Measurements from ENCODE around the gene CST4.

The CST4 gene

DNA sequence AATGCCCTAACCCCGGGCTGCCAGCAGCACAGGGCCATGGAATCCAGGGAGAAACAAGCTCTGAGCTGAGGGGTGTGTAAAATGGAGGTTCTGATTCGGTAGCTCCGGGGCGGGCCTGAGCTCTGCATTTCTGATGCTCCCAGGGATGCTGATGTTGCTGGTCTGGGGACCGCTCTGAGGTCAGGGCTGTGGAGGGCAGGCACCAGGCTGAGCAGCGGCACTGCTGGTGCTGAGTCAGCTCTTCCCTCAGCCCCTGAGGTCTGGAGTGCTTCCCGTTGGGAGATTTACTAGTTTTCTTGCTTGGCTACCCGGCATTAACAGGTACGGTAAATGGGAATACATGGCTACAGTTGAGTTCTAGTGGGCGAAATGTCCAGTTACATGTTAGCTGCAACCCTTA, 32.5 kb downstream of the CST4 start:
- TF ChIP-seq YY1 (IDR thresholded peaks at IDR 0.05; ENCODE audit: low read depth) (no peak), CREB1 (IDR thresholded peaks at IDR 0.05; ENCODE audit: low read depth) (no peak), CEBPB (IDR thresholded peaks at IDR 0.05) (no peak), TAF1 (IDR thresholded peaks at IDR 0.05; ENCODE audit: low read depth) (no peak), FOXM1 (IDR thresholded peaks at IDR 0.05; ENCODE audit: borderline replicate concordance, low read depth) (no peak), TCF12 (IDR thresholded peaks at IDR 0.05; ENCODE audit: low read depth) (no peak), EP300 (IDR thresholded peaks at IDR 0.05; ENCODE audit: borderline replicate concordance) (no peak), EGR1 (IDR thresholded peaks at IDR 0.05) (no peak), TEAD4 (IDR thresholded peaks at IDR 0.05) (no peak), RAD21 (IDR thresholded peaks at IDR 0.05; ENCODE audit: low read depth) (no peak), ZBTB7A (IDR thresholded peaks at IDR 0.05; ENCODE audit: low read depth) (no peak), NFIC (IDR thresholded peaks at IDR 0.05) (no peak)
- TF ChIP-seq, protein P1, sequence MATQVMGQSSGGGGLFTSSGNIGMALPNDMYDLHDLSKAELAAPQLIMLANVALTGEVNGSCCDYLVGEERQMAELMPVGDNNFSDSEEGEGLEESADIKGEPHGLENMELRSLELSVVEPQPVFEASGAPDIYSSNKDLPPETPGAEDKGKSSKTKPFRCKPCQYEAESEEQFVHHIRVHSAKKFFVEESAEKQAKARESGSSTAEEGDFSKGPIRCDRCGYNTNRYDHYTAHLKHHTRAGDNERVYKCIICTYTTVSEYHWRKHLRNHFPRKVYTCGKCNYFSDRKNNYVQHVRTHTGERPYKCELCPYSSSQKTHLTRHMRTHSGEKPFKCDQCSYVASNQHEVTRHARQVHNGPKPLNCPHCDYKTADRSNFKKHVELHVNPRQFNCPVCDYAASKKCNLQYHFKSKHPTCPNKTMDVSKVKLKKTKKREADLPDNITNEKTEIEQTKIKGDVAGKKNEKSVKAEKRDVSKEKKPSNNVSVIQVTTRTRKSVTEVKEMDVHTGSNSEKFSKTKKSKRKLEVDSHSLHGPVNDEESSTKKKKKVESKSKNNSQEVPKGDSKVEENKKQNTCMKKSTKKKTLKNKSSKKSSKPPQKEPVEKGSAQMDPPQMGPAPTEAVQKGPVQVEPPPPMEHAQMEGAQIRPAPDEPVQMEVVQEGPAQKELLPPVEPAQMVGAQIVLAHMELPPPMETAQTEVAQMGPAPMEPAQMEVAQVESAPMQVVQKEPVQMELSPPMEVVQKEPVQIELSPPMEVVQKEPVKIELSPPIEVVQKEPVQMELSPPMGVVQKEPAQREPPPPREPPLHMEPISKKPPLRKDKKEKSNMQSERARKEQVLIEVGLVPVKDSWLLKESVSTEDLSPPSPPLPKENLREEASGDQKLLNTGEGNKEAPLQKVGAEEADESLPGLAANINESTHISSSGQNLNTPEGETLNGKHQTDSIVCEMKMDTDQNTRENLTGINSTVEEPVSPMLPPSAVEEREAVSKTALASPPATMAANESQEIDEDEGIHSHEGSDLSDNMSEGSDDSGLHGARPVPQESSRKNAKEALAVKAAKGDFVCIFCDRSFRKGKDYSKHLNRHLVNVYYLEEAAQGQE (IDR thresholded peaks at IDR 0.05; ENCODE audit: low read depth): no peak
- TF ChIP-seq, protein P2, sequence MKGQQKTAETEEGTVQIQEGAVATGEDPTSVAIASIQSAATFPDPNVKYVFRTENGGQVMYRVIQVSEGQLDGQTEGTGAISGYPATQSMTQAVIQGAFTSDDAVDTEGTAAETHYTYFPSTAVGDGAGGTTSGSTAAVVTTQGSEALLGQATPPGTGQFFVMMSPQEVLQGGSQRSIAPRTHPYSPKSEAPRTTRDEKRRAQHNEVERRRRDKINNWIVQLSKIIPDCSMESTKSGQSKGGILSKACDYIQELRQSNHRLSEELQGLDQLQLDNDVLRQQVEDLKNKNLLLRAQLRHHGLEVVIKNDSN (IDR thresholded peaks at IDR 0.05): no peak
- TF ChIP-seq, protein P3, sequence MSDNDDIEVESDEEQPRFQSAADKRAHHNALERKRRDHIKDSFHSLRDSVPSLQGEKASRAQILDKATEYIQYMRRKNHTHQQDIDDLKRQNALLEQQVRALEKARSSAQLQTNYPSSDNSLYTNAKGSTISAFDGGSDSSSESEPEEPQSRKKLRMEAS (IDR thresholded peaks at IDR 0.05): no peak

DNA sequence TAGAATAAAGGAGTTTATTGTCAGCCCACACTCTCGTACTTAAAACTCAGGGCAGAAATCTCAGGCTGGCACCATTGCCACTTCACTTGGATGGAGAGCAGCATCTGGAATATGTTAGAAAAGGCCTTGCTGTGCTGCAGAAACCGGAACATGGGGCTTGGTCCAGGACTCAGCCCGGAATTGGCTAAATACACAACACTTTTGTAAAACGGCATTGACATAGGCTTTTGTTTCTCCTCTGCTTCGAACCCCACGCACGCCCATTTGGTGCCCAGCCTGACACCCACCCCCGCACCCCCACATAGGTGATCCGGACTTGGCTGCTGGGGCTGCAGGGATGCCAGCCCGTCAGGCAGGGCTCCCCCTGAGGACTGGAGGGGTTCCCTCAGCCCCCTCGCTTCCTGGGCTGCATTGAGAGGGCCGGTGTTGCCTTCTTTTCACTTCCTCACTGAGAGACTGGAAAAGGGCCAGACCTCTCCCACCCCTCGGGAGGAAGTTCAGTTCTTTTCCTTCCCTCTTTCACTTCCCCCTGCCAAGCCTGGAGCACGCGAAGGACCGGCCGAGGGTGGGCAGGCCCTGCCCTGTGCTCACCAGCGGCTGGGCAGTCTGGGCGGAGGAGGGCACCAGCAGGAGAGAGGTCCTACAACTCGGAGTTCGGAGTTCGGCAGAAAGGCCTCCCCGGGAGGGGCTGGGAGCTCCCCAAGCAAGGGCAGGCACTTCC, 33.2 kb downstream of the CST4 start:
- TF ChIP-seq, protein P2 (IDR thresholded peaks at IDR 0.05): no peak
- TF ChIP-seq YY1 (IDR thresholded peaks at IDR 0.05; ENCODE audit: low read depth) (no peak), ZBTB7A (IDR thresholded peaks at IDR 0.05; ENCODE audit: low read depth) (no peak), FOXM1 (IDR thresholded peaks at IDR 0.05; ENCODE audit: borderline replicate concordance, low read depth) (no peak)

DNA sequence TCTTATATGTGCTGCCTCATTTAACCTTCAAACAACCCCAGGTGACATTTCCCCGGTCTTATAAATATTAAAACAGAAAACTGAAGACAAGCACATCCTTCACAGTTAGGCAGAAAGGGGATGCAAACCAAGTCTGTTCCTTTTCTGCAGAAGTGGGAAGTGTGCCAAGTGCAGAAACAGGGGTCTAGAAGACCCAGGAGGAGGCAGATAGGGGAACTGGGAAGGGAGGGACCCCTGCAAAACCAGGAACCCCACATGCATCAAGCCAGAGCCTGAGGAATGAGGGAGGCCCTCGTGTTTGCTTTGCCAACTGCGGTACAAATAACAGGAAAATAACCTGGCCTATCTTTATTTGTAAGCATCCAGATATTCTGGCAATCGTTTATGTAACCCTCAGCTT, 34.1 kb downstream of the CST4 start:
- TF ChIP-seq TCF12 (IDR thresholded peaks at IDR 0.05; ENCODE audit: low read depth) (no peak), CREB1 (IDR thresholded peaks at IDR 0.05; ENCODE audit: low read depth) (no peak), TEAD4 (IDR thresholded peaks at IDR 0.05) (no peak), TAF1 (IDR thresholded peaks at IDR 0.05; ENCODE audit: low read depth) (no peak), YY1 (IDR thresholded peaks at IDR 0.05; ENCODE audit: low read depth) (no peak), ZBTB7A (IDR thresholded peaks at IDR 0.05; ENCODE audit: low read depth) (no peak), NFIC (IDR thresholded peaks at IDR 0.05) (no peak), EP300 (IDR thresholded peaks at IDR 0.05; ENCODE audit: borderline replicate concordance) (no peak), FOXM1 (IDR thresholded peaks at IDR 0.05; ENCODE audit: borderline replicate concordance, low read depth) (no peak), EGR1 (IDR thresholded peaks at IDR 0.05) (no peak)
- TF ChIP-seq, protein P2 (IDR thresholded peaks at IDR 0.05): no peak
- TF ChIP-seq, protein P1 (IDR thresholded peaks at IDR 0.05; ENCODE audit: low read depth): no peak

DNA sequence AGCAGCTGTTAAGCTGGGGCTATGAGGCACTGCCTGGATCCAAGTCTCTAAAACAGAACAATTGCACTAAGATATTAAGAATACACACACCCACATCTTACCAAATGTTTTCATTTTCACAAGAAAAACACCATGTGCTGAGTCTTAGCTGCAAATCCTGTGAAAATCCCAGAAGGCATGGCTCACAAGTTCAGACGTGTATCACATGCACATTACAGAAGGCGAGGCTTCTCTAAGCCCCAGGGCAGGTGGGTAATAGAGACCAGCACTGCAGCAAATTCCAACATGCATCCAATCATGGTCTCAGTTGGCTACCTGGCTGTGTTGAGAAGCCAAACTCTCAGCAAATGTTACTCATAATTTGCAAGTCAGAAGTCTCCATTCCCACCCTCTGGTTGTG, 34.8 kb downstream of the CST4 start:
- no peak for TF ChIP-seq FOXM1 (IDR thresholded peaks at IDR 0.05; ENCODE audit: borderline replicate concordance, low read depth)
- TF ChIP-seq, protein P1 (IDR thresholded peaks at IDR 0.05; ENCODE audit: low read depth): no peak
- TF ChIP-seq NFIC (IDR thresholded peaks at IDR 0.05): no peak
- TF ChIP-seq CEBPB (IDR thresholded peaks at IDR 0.05): no peak
- no peak for TF ChIP-seq RAD21 (IDR thresholded peaks at IDR 0.05; ENCODE audit: low read depth)
- TF ChIP-seq, protein P2 (IDR thresholded peaks at IDR 0.05): no peak
- no peak for TF ChIP-seq TCF12 (IDR thresholded peaks at IDR 0.05; ENCODE audit: low read depth)
- no peak for TF ChIP-seq EGR1 (IDR thresholded peaks at IDR 0.05)
- TF ChIP-seq EP300 (IDR thresholded peaks at IDR 0.05; ENCODE audit: borderline replicate concordance): no peak
- TF ChIP-seq TAF1 (IDR thresholded peaks at IDR 0.05; ENCODE audit: low read depth): no peak
